Omental fat pad (tissue), 4 donors: ENCODE data around the gene CDH15. TPM values are rescaled to one million over a fixed set of nuclear protein-coding genes. Genes with fewer than 3 reads are reported as not detected.

ENCODE experiments used
- ATAC-seq: fragments of 150-250 bp; one replicate; pipeline ENCODE4 v1.9.1; 2016; ENCODE audit warnings: mild to moderate bottlenecking, moderate library complexity; ENCODE audit not compliant: low FRiP score
- DNase-seq: peaks from one replicate; pipeline ENCODE4 v3.0.0-alpha.2; 2019; ENCODE audit warnings: low spot score
- total RNA-seq, 4 donors: library from RNA; depleted of rRNA; stranded (reverse); fragments of >200 nt; gene quantifications; one replicate each; pipeline ENCODE4 v1.1.0, GENCODE V29; 2016
- TF ChIP-seq, protein P1 (sequence below), 3 donors: fragments of 450-650 bp; IDR thresholded peaks; one replicate each; pipeline ENCODE4 v1.5.1; 2016 to 2017; ENCODE audit warnings: antibody characterized with exemption in 3 of 3, mild to moderate bottlenecking in 3 of 3, moderate library complexity in 2 of 3

The CDH15 gene
- total RNA-seq, 4 donors from 2014 or later = not detected

DNA sequence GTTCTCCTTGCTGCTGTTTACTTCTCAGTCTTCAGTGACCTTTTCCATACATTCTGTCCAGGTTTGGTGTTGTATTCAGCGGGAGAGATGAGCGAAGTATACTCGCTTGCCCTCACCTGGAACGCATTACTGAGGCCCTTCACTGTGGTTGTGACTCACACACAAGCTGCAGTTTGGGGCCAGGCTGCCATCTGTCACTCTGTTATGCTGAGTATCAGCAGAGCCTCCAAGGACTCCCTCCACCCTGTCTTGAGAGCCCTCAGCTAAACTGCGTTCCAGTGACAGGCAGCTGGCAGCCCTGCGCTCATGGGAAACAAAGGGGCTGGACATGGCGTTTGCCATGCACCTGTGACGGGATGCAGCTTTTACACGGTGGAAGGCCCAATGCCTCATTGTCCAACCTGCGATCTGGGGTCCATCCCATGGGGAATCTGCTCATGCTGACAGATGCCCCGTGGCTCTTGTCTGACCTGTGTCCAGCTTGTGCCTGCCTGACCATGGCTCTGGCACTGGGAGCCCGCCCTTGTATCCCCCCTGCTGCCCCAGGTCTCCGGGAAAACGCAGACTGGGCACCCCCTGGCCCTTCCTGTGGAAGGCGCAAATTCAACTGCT lies 39.5 kb downstream of the CDH15 start:
- DNase-seq (no peak), ATAC-seq (no peak)
- TF ChIP-seq, protein P1, sequence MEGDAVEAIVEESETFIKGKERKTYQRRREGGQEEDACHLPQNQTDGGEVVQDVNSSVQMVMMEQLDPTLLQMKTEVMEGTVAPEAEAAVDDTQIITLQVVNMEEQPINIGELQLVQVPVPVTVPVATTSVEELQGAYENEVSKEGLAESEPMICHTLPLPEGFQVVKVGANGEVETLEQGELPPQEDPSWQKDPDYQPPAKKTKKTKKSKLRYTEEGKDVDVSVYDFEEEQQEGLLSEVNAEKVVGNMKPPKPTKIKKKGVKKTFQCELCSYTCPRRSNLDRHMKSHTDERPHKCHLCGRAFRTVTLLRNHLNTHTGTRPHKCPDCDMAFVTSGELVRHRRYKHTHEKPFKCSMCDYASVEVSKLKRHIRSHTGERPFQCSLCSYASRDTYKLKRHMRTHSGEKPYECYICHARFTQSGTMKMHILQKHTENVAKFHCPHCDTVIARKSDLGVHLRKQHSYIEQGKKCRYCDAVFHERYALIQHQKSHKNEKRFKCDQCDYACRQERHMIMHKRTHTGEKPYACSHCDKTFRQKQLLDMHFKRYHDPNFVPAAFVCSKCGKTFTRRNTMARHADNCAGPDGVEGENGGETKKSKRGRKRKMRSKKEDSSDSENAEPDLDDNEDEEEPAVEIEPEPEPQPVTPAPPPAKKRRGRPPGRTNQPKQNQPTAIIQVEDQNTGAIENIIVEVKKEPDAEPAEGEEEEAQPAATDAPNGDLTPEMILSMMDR (IDR thresholded peaks at IDR 0.05) = no peak

DNA sequence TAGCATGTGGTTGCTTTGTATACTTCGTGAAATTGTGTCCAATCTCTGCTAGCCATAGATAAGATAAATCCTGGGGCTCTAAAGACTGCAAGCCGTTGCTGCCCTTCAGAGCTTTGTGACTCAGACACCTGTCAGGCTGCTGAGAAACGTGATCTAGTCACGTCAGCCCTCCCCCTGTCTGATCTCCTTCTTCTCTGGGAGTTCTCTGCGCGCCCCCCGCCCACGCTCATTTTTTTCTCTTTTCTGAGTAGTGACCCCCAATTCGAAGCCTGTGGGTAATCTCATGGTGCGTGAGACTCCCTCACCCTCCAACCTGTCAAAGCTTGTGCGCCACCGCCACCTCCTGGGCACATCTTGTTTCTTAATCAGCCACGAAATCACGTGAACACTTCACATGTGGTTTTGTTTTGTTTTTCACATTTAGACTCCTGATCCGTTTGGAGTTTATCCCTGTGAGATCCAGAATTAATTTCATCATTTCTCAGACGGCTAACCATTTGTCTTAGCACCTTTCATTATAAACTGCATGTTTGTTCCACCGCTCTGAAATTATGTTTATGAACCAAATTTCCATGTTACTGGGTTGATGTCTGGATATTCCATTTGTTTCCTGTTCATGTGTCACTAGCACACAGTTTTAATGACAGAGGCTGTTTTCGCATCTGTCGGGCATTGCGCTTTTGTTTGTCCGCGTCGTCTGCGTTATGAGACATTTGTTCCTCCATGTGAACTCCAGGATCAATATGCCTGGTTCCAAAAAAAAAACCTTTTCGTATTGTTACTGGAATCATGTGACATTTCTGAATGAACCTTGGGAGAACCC lies 45.0 kb downstream of the CDH15 start:
- peak; percentile 60 for DNase-seq
- TF ChIP-seq, protein P1 (IDR thresholded peaks at IDR 0.05) = no peak

DNA sequence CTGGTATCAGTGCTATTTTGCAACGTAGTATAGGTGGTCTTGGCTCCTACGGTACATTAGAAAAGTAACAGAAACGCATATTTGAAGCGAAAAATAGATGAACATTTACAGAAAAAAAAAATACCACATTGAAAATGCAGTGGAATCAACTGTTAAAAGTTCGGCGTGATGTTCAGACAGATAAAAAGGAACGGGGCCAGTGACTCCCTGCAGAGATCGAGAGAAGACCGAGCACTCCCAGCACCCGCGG lies 45.5 kb downstream of the CDH15 start:
- DNase-seq (no peak), ATAC-seq (no peak)
- TF ChIP-seq, protein P1 (IDR thresholded peaks at IDR 0.05) = no peak

More for the DNA sequence above, 45.0 kb downstream of the CDH15 start:
- peak; percentile 63 for ATAC-seq

DNA sequence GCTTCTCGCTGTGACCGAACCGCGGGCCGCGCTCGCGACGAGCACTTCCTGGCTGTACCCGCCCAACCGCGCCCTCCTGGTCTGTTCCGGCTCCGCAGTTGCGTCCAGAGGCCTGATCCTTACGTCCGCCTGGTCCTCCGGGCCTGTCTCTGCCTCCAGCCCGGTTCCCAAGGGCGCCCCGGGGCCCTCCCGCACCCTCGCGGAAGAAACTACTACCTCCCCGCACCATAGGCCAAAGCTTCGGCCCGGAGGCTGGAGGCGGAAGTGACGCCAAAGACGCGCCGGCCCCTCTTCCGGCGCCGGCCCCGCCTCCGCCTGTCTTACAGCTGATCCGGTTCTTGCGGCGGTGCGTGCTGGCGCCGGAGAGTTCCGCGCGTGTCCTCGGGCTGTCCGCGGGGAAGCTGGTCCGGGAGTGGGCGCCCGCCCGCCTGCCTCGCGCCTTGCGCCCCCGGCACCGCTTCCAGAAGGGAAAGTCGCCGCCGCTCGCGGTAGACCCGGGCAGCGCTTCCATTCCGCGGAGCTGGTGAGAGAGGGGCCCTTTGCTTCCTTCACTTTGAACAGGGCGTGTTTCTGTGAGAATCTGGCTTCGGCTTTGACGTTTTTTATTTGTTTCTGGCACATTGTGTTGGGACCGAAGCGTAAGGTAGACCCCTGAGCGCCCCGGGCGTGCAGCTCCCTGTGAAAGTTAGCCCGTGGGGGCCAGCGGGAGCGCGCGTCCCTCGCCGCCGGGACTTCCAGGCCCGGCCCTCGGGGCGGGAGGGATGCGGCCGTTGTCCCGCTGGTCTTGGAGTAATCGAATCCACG lies 46.0 kb downstream of the CDH15 start, which contains the start of gene ZNF778:
TSS of gene ZNF778 (plus strand) at position 316 of the 804 bp plus-strand sequence. CDS start 3,425 bp downstream, outside the sequence.
- TF ChIP-seq, protein P1 (IDR thresholded peaks at IDR 0.05) = no peak
- ATAC-seq = peak; percentile 83
- DNase-seq = peak; percentile 38

DNA sequence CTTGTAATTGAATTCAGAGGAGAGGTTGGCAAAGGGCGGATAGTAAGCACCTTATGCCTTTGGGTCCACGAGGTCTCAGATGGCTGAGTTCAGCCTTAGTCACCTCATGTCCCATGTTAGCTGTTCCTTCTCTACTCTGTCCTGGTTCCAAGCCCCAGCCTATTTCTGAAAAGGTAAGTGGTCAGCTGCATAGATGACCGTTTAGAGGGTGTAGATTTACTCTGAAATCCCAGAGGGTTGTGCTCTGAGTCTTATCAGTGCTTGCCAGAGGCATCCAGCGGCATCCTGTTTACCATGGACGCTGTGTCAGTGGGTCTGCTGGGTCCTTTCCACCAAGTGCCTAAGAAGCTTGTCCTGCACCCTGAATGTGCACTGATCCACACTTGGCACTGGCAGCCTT lies 47.8 kb downstream of the CDH15 start:
- no peak for ATAC-seq
- TF ChIP-seq, protein P1 (IDR thresholded peaks at IDR 0.05) = no peak
- no peak for DNase-seq

- TF ChIP-seq, protein P1 (IDR thresholded peaks at IDR 0.05) = no peak
- ATAC-seq = no peak
These were observed 50.1 kb downstream of the CDH15 start for GRCh38 chr16:89221604-89222003.

More at GRCh38 chr16:89221604-89222003, 50.1 kb downstream of the CDH15 start:
- DNase-seq = no peak
